Measurements from ENCODE around the gene ZNF665.
"Not testable (repeated sequence)": the region's sequence is repeated elsewhere in the genome, so short reads cannot be mapped to it uniquely, and the experiment has no call there.

DNA sequence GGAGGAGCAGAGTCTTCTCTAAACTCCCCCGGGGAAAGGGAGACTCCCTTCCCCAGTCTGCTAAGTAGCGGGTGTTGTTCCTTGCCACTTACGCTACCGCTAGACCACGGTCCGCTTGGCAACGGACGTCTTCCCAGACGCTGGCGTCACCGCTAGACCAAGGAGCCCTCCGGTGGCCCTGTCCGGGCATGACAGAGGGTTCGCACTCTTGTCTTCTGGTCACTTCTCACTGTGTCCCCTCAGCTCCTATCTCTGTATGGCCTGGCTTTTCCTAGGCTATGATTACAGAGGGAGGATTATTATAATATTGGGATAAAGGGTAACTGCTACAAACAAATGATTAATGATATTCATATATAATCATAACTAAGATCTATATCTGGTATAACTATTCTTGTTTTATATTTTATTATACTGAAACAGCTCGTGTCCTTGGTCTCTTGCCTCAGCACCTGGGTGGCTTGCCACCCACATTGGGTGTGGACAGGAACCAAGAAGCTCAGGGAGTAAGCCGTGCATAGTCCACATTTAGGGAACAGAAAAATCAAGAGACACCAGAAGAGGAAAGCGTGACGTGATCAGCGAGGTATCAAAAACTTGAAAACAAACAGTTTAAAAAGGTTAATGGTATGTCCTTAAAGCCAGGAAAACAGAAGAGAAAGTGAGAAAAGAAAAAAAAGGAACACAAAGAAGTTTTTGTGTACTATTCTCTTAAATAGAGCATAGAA lies 7.8 kb downstream of the ZNF665 start:
- not testable (repeated sequence) for TF ChIP-seq EP300 (conservative IDR thresholded peaks at IDR 0.05; ENCODE audit: poor library complexity, severe bottlenecking); EZH2 (IDR thresholded peaks at IDR 0.05; ENCODE audit: borderline replicate concordance, insufficient read depth, low read length, poor library complexity, severe bottlenecking); POLR2AphosphoS5 (IDR thresholded peaks at IDR 0.05)
- TF ChIP-seq, protein P1, sequence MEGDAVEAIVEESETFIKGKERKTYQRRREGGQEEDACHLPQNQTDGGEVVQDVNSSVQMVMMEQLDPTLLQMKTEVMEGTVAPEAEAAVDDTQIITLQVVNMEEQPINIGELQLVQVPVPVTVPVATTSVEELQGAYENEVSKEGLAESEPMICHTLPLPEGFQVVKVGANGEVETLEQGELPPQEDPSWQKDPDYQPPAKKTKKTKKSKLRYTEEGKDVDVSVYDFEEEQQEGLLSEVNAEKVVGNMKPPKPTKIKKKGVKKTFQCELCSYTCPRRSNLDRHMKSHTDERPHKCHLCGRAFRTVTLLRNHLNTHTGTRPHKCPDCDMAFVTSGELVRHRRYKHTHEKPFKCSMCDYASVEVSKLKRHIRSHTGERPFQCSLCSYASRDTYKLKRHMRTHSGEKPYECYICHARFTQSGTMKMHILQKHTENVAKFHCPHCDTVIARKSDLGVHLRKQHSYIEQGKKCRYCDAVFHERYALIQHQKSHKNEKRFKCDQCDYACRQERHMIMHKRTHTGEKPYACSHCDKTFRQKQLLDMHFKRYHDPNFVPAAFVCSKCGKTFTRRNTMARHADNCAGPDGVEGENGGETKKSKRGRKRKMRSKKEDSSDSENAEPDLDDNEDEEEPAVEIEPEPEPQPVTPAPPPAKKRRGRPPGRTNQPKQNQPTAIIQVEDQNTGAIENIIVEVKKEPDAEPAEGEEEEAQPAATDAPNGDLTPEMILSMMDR (IDR thresholded peaks at IDR 0.05; ENCODE audit: poor library complexity, severe bottlenecking) = not testable (repeated sequence)
- TF ChIP-seq, protein P2, sequence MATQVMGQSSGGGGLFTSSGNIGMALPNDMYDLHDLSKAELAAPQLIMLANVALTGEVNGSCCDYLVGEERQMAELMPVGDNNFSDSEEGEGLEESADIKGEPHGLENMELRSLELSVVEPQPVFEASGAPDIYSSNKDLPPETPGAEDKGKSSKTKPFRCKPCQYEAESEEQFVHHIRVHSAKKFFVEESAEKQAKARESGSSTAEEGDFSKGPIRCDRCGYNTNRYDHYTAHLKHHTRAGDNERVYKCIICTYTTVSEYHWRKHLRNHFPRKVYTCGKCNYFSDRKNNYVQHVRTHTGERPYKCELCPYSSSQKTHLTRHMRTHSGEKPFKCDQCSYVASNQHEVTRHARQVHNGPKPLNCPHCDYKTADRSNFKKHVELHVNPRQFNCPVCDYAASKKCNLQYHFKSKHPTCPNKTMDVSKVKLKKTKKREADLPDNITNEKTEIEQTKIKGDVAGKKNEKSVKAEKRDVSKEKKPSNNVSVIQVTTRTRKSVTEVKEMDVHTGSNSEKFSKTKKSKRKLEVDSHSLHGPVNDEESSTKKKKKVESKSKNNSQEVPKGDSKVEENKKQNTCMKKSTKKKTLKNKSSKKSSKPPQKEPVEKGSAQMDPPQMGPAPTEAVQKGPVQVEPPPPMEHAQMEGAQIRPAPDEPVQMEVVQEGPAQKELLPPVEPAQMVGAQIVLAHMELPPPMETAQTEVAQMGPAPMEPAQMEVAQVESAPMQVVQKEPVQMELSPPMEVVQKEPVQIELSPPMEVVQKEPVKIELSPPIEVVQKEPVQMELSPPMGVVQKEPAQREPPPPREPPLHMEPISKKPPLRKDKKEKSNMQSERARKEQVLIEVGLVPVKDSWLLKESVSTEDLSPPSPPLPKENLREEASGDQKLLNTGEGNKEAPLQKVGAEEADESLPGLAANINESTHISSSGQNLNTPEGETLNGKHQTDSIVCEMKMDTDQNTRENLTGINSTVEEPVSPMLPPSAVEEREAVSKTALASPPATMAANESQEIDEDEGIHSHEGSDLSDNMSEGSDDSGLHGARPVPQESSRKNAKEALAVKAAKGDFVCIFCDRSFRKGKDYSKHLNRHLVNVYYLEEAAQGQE (IDR thresholded peaks at IDR 0.05; ENCODE audit: borderline replicate concordance) = not testable (repeated sequence)
